NT2/D1 (cell line): Measurements from ENCODE around the gene GARNL3.
A peak's percentile ranks its signal among the peaks of the same experiment; 100 is the strongest.

ENCODE experiments used
- DNase-seq: peaks from one replicate; pipeline ENCODE4 v3.0.0-alpha.2; 2011; ENCODE audit warnings: low read depth, low spot score
- H3K27me3 ChIP-seq: 2 replicates; pipeline ENCODE4 v1.6.0; 2011; ENCODE audit warnings: mild to moderate bottlenecking; ENCODE audit not compliant: insufficient read length, insufficient read depth
- H3K36me3 ChIP-seq: 2 replicates; pipeline ENCODE4 v1.6.1; 2011; ENCODE audit warnings: mild to moderate bottlenecking, low read length, mixed read lengths; ENCODE audit not compliant: insufficient read depth, insufficient read length
- H3K4me1 ChIP-seq: 2 replicates; pipeline ENCODE4 v1.5.1; 2011; ENCODE audit not compliant: insufficient read depth, insufficient read length
- H3K4me3 ChIP-seq: 2 replicates; pipeline ENCODE4 v1.5.1; 2011; ENCODE audit warnings: low read depth; ENCODE audit not compliant: insufficient read length
- H3K9ac ChIP-seq: 2 replicates; pipeline ENCODE4 v1.6.0; 2011; ENCODE audit warnings: low read depth; ENCODE audit not compliant: insufficient read length
- H3K9me3 ChIP-seq: 2 replicates; pipeline ENCODE4 v1.5.1; 2011; ENCODE audit warnings: mild to moderate bottlenecking, low read length; ENCODE audit not compliant: insufficient read depth
- SUZ12 ChIP-seq: IDR thresholded peaks from 2 replicates; pipeline ENCODE4 v1.6.1; 2011; ENCODE audit not compliant: insufficient read length, insufficient read depth; ENCODE audit errors: extremely low read depth
- YY1 ChIP-seq: IDR thresholded peaks from 2 replicates; pipeline ENCODE4 v1.6.1; 2011; ENCODE audit not compliant: insufficient read length, insufficient read depth
- ZNF274 ChIP-seq: IDR thresholded peaks from 2 replicates; pipeline ENCODE4 v1.6.1; 2011; ENCODE audit warnings: mild to moderate bottlenecking, low read depth, low read length

GARNL3 gene

DNA sequence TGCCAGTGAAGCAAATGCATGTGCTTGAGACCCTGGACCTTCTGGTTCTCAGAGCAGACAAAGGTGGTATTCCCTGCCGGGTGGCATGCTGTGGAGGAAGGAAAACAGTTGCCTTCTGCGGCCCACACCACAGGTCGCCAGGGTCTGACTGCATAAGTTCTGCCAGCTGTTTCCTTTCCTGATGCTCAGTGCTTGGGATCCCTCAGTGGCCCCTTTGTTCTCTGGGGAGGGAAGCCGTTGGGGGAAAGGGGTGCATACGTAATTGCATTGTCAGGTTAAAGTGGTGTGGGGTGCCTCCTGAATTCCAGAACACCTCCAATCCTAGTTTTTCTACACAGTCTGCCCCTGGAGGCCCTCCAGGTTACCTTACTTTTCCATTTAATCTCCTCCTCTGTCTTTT, 89.3 kb downstream of the GARNL3 start:
- Histone ChIP-seq H3K36me3 (peaks cover 22% of the 10 kb centered on the region), H3K9ac (no peak overlapping the region), H3K27me3 (no peaks in the 10 kb centered on the region), H3K4me3 (no peak overlapping the region), H3K9me3 (no peaks in the 10 kb centered on the region), H3K4me1 (peaks cover 8% of the 10 kb centered on the region)
- peak; percentile 81 for DNase-seq
- no peak for TF ChIP-seq YY1
- no peak for TF ChIP-seq SUZ12
- no peak for TF ChIP-seq ZNF274

DNA sequence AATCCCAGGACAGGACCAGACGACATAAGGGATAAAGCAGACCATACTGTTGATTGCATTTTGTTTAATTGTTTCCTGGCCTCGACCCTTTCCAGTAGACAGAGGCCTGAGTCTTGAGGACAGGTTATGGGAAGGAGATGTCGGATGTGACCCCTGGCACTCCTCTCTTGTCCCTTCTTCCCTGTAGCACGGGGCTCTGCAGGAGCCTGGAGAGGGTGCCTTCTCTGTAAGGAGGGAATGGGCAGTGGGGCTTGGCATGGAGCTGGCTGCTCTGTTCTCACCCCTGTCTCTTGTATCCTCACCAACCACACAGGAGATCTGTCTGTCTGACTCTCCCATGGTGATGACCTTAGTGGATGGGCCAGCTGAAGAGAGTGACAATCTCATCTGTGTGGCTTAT, 92.3 kb downstream of the GARNL3 start:
- TF ChIP-seq YY1 (no peak), ZNF274 (no peak), SUZ12 (no peak)
- Histone ChIP-seq H3K27me3 (no peaks in the 10 kb centered on the region), H3K4me1 (peaks cover 8% of the 10 kb centered on the region), H3K4me3 (no peak overlapping the region), H3K9ac (no peak overlapping the region), H3K36me3 (peaks cover 22% of the 10 kb centered on the region), H3K9me3 (no peaks in the 10 kb centered on the region)
- no peak for DNase-seq

DNA sequence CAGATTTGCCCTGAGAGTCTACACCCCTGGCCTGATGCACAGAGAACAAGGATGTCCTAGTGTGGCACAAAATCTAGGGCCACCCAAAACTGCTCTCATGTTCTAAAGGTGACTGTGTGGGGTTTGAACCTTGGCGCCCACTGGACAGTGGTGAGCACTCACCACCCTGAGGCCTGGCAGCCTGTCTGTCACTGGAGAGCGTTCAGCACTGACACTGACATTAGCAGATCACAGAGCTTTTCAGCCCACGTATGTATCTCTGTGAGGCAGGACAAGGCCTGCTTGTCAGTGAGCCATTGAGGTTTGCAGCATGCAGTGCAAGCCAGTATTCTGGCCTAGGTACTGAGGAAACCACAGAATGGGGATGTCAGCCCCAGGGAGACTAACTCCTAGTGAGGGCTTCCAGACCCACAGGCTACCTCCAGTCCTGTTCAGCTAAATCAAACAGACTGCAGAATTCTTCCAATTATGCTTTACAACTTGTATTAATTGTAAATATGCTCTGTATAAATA, 93.5 kb downstream of the GARNL3 start:
- no peaks in the 10 kb centered on the region for H3K27me3 ChIP-seq
- no peak overlapping the region for H3K9ac ChIP-seq
- H3K4me1 ChIP-seq = peaks cover 8% of the 10 kb centered on the region
- TF ChIP-seq ZNF274 (no peak), SUZ12 (no peak)
- no peak overlapping the region for H3K4me3 ChIP-seq
- H3K36me3 ChIP-seq = peaks cover 25% of the 10 kb centered on the region
- DNase-seq = no peak
- no peaks in the 10 kb centered on the region for H3K9me3 ChIP-seq

DNA sequence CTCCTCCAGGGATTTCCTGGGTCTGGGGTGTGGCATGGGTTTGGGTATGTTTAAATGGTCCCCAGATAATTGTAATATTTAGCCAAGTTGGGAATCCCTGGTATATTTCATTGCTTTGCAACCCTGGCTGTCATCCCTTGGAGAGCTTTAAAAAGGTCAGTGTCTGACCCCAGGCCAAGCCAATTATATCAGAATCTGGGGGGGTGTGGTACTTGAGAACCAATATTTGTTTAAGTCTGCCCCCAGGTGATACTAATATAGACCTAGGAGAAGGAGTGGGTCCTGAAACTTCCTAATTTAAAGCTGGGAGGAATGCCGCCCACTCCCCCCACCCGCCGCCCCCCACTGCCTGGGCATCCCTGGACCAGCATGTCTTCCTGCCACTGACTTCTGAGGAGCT, 94.2 kb downstream of the GARNL3 start:
- no peaks in the 10 kb centered on the region for H3K27me3 ChIP-seq
- peaks cover 4% of the 10 kb centered on the region for H3K4me1 ChIP-seq
- no peak for DNase-seq
- no peak overlapping the region for H3K9ac ChIP-seq
- no peaks in the 10 kb centered on the region for H3K9me3 ChIP-seq
- peaks cover 26% of the 10 kb centered on the region for H3K36me3 ChIP-seq
- TF ChIP-seq ZNF274 = no peak
- TF ChIP-seq YY1 = no peak
- no peak for TF ChIP-seq SUZ12
- no peak overlapping the region for H3K4me3 ChIP-seq

DNA sequence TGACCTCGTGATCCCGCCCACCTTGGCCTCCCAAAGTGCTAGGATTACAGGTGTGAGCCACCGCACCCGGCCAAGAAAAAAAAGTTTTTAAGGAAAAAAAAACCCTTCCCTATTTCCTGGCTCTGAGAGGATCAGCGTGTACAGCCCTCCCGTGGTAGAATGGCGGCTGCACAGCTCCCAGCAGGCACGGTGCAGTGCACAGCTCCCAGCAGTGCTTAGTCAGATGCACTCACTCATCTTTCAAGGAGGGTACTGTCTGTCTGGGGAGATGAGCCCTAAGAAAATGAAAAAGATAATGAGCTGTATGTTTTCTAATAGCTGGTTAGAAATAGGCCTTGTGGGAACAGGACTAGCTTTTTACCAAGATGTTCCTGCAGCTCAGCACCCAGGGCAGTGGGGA, 95.7 kb downstream of the GARNL3 start:
- Histone ChIP-seq H3K27me3 (no peaks in the 10 kb centered on the region), H3K36me3 (peaks cover 33% of the 10 kb centered on the region), H3K9ac (no peak overlapping the region), H3K4me1 (peaks cover under 1% of the 10 kb centered on the region), H3K9me3 (no peaks in the 10 kb centered on the region), H3K4me3 (no peak overlapping the region)
- TF ChIP-seq SUZ12 (no peak), ZNF274 (no peak), YY1 (no peak)
- no peak for DNase-seq

DNA sequence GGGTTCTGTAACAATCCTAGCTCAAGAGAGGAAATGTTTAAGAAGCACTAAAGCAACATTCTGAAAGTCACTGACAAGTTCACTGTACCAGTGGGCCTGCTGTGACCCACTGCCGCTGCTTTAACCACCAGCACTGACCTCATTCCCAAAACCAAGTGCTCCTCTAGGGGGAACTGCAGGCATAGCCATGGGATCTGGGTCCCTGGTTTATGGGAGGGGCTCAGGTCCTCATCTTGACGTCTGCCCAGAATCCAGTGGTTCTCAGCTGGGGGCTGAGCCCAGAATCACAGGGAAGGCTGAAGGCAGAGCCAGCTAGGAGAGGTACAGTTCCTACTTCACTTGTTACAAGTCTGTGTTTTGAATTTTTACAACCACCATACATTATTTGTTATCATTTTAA, 96.3 kb downstream of the GARNL3 start:
- Histone ChIP-seq H3K27me3 (no peaks in the 10 kb centered on the region), H3K36me3 (peaks cover 34% of the 10 kb centered on the region), H3K4me1 (no peaks in the 10 kb centered on the region), H3K4me3 (no peak overlapping the region), H3K9me3 (no peaks in the 10 kb centered on the region), H3K9ac (no peak overlapping the region)
- peak; percentile 40 for DNase-seq
- TF ChIP-seq SUZ12 (no peak), ZNF274 (no peak), YY1 (no peak)

DNA sequence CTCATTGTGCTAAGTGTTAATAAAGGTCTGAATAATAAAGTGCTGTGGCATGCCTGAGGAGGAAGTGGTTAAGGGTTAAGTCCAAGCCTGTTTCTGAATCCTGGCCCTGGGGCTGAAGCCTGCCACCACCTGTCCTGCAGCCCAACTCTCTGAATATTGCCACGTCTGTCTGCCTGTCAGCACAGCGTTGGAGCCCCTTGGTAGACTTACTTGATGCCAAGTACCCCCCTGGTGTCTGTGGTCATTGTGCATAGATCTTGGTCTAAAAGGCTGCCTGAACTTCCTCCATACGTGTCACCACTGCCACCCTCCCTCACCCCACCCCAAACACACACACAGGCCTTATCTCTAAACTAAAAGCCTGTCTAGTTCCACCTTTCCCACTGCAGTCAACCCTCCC, 97.0 kb downstream of the GARNL3 start:
- Histone ChIP-seq H3K9ac (no peak overlapping the region), H3K27me3 (no peaks in the 10 kb centered on the region), H3K4me3 (no peak overlapping the region), H3K4me1 (no peaks in the 10 kb centered on the region), H3K36me3 (peaks cover 31% of the 10 kb centered on the region), H3K9me3 (no peaks in the 10 kb centered on the region)
- no peak for DNase-seq
- TF ChIP-seq ZNF274 = no peak
- TF ChIP-seq SUZ12 = no peak
- no peak for TF ChIP-seq YY1

DNA sequence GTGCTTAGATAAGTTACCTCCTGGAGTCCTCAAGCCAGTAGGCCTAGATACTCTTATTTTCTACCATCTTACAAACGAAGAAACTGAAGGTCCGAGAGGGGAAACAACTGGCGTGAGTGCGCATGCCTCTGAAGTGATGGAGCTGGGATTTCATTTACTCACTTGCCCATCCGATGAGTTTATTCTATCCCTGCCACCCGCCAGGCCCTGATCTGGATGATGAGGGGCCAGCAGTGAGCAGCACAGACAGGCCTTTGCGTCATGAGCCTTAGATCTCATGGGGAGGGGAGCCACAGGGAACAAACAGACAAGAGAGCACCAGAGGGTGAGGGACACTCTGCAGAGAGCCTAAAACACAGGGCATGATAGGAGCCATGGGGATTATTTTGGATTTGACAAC, 98.3 kb downstream of the GARNL3 start:
- DNase-seq = no peak
- no peaks in the 10 kb centered on the region for H3K27me3 ChIP-seq
- TF ChIP-seq ZNF274 (no peak), YY1 (no peak), SUZ12 (no peak)
- H3K4me3 ChIP-seq = no peak overlapping the region
- H3K9me3 ChIP-seq = no peaks in the 10 kb centered on the region
- H3K36me3 ChIP-seq = peaks cover 23% of the 10 kb centered on the region
- H3K9ac ChIP-seq = no peak overlapping the region
- no peaks in the 10 kb centered on the region for H3K4me1 ChIP-seq
